GM21367 (cell line): ENCODE data around the gene SPNS3.

Experiments used
- ATAC-seq: cut with Tn5 transposase; IDR thresholded peaks from one replicate; pipeline ENCODE4 v1.9.1; 2021; ENCODE audit not compliant: unreplicated experiment

SPNS3 gene

GRCh38 chr17:4525691-4526397 lies 92.1 kb downstream of the SPNS3 start:
- no peak for ATAC-seq

- ATAC-seq = no peak
Measured at GRCh38 chr17:4527134-4527533, 93.4 kb downstream of the SPNS3 start.

- ATAC-seq = no peak
Measured at GRCh38 chr17:4527566-4528125, 93.9 kb downstream of the SPNS3 start.

- no peak for ATAC-seq
Measured at GRCh38 chr17:4529533-4530152, 95.9 kb downstream of the SPNS3 start.

- no peak for ATAC-seq
Measured at GRCh38 chr17:4530799-4531730, 97.3 kb downstream of the SPNS3 start.

- ATAC-seq = no peak
Measured at GRCh38 chr17:4531988-4532736, 98.4 kb downstream of the SPNS3 start.

GRCh38 chr17:4532860-4533522 lies 99.3 kb downstream of the SPNS3 start:
- no peak for ATAC-seq

GRCh38 chr17:4533523-4534504 lies 100.1 kb downstream of the SPNS3 start:
- ATAC-seq = no peak

- ATAC-seq = no peak
Measured at GRCh38 chr17:4534515-4534914, 100.8 kb downstream of the SPNS3 start.

GRCh38 chr17:4534928-4535666 lies 101.4 kb downstream of the SPNS3 start:
- ATAC-seq = no peak

GRCh38 chr17:4535667-4536258 lies 102.0 kb downstream of the SPNS3 start:
- ATAC-seq = no peak

- no peak for ATAC-seq
Measured at GRCh38 chr17:4536259-4536741, 102.6 kb downstream of the SPNS3 start.

- ATAC-seq = no peak
Measured at GRCh38 chr17:4536742-4537411, 103.1 kb downstream of the SPNS3 start.
